OCI-LY7 (cell line): ENCODE measurements around the gene TMEM179.

Source experiments
- EZH2phosphoT487 ChIP-seq: fragments of 200-600 bp; sonication (generic); IDR thresholded peaks from 2 replicates; pipeline ENCODE4 v1.6.1; 2018; ENCODE audit warnings: low read depth, borderline replicate concordance, mild to moderate bottlenecking, mixed run types, antibody characterized with exemption, low read length, moderate library complexity, mixed read lengths
- TF ChIP-seq, protein P1 (sequence below): fragments of 200-600 bp; sonication (generic); conservative IDR thresholded peaks from 2 replicates; pipeline ENCODE4 v1.5.1; 2014; ENCODE audit warnings: mild to moderate bottlenecking, antibody characterized with exemption, low read length, moderate library complexity, mixed read lengths

DNA sequence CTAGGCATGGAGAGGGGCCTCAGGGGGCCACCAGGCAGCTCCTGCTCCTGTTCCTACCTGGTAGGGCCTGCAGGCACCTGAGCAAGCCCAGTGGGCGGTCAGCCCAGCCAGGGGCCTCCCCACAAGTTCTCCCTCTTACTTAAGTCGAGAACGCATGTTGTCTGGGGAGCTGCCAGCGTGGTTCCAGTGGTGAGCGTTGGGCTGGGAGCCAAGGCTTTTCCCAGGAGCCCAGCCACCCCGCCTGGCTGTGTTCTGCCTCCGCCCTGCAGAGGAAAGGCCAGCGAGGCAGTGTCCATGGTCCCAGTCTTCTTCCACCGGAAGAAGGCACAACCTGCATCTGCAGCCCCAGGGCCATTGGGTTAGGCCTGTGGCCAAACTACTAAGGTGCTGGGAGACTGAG lies 23.6 kb downstream of the TMEM179 start:
- TF ChIP-seq, protein P1, sequence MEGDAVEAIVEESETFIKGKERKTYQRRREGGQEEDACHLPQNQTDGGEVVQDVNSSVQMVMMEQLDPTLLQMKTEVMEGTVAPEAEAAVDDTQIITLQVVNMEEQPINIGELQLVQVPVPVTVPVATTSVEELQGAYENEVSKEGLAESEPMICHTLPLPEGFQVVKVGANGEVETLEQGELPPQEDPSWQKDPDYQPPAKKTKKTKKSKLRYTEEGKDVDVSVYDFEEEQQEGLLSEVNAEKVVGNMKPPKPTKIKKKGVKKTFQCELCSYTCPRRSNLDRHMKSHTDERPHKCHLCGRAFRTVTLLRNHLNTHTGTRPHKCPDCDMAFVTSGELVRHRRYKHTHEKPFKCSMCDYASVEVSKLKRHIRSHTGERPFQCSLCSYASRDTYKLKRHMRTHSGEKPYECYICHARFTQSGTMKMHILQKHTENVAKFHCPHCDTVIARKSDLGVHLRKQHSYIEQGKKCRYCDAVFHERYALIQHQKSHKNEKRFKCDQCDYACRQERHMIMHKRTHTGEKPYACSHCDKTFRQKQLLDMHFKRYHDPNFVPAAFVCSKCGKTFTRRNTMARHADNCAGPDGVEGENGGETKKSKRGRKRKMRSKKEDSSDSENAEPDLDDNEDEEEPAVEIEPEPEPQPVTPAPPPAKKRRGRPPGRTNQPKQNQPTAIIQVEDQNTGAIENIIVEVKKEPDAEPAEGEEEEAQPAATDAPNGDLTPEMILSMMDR = no peak
- no peak for TF ChIP-seq EZH2phosphoT487
